ENCODE results near the gene ADGRG7. TPM values are rescaled to one million over a fixed set of nuclear protein-coding genes. Genes with fewer than 3 reads are reported as not detected.
"Not testable (repeated sequence)": the region's sequence is repeated elsewhere in the genome, so short reads cannot be mapped to it uniquely, and the experiment has no call there.

Gene ADGRG7
- total and polyA plus RNA-seq, 4 donors, result 2.1 to 65.5 (median 13.7) TPM

- TF ChIP-seq EGR1 (IDR thresholded peaks at IDR 0.05; ENCODE audit: low read depth in 2 of 2), result no peak
Observed at GRCh38 chr3:100581650-100582049, 27.8 kb upstream of the ADGRG7 start (continued).

DNA sequence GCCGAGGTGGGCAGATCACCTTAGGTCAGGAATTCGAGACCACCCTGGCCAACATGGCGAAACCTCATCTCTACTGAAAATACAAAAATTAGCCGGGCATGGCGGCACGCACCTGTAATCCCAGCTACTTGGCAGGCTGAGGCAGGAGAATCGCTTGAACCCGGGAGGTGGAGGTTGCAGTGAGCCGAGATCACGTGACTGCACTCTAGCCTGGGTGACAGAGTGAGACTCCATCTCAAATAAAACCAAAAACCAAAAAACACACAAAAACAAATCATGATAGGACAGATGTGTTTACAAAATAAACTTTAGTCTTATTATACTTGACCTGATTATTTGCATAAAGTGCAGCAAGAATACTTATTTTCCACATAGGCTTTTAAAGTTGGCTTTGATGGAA is 27.2 kb upstream of the ADGRG7 start:
- not testable (repeated sequence) for H3K9ac ChIP-seq (ENCODE audit: low read depth in 1 of 2, low read length in 2 of 2); H3K27me3 ChIP-seq (ENCODE audit: control insufficient read depth in 4 of 4, insufficient read depth in 4 of 4, low read length in 3 of 4); H3K27ac ChIP-seq (ENCODE audit: low read depth in 1 of 2, low read length in 2 of 2); H3K9me3 ChIP-seq (ENCODE audit: control insufficient read depth in 4 of 4, low read length in 3 of 4); H3K36me3 ChIP-seq (ENCODE audit: control insufficient read depth in 4 of 4, insufficient read depth in 3 of 4, low read depth in 1 of 4, low read length in 3 of 4); H3K4me3 ChIP-seq (ENCODE audit: low read depth in 1 of 3, low read length in 3 of 3); H3K4me1 ChIP-seq (ENCODE audit: control insufficient read depth in 4 of 4, insufficient read depth in 4 of 4, low read length in 3 of 4); DNase-seq (ENCODE audit: low spot score)
- WGBS, result 95% methylated on average over 10 of the region's 10 CpGs

- H3K9me3 ChIP-seq (ENCODE audit: control insufficient read depth in 4 of 4, low read length in 3 of 4), result no peaks in the 10 kb centered on the region
- no peaks in the 10 kb centered on the region for H3K36me3 ChIP-seq (ENCODE audit: control insufficient read depth in 4 of 4, insufficient read depth in 3 of 4, low read depth in 1 of 4, low read length in 3 of 4)
- DNase-seq (ENCODE audit: low spot score), result no peak
- 92% methylated on average over 3 of the region's 3 CpGs for WGBS
- H3K4me3 ChIP-seq (ENCODE audit: low read depth in 1 of 3, low read length in 3 of 3), result no peak overlapping the region
- TF ChIP-seq FOXA2 (IDR thresholded peaks at IDR 0.05) (no peak), NR2F2 (IDR thresholded peaks at IDR 0.05) (no peak), RXRA (IDR thresholded peaks at IDR 0.05) (no peak), REST (IDR thresholded peaks at IDR 0.05) (no peak), GABPA (IDR thresholded peaks at IDR 0.05 in 1 of 2, conservative IDR thresholded peaks at IDR 0.05 in 1 of 2) (no peak), RAD21 (IDR thresholded peaks at IDR 0.05) (no peak), FOXA1 (IDR thresholded peaks at IDR 0.05) (no peak)
- TF ChIP-seq, protein P1, sequence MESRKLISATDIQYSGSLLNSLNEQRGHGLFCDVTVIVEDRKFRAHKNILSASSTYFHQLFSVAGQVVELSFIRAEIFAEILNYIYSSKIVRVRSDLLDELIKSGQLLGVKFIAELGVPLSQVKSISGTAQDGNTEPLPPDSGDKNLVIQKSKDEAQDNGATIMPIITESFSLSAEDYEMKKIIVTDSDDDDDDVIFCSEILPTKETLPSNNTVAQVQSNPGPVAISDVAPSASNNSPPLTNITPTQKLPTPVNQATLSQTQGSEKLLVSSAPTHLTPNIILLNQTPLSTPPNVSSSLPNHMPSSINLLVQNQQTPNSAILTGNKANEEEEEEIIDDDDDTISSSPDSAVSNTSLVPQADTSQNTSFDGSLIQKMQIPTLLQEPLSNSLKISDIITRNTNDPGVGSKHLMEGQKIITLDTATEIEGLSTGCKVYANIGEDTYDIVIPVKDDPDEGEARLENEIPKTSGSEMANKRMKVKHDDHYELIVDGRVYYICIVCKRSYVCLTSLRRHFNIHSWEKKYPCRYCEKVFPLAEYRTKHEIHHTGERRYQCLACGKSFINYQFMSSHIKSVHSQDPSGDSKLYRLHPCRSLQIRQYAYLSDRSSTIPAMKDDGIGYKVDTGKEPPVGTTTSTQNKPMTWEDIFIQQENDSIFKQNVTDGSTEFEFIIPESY (IDR thresholded peaks at IDR 0.05), result no peak
- peaks cover 0 to 4% (median 0%) of the 10 kb centered on the region in 4 donors for H3K4me1 ChIP-seq (ENCODE audit: control insufficient read depth in 4 of 4, insufficient read depth in 4 of 4, low read length in 3 of 4)
- H3K27ac ChIP-seq (ENCODE audit: low read depth in 1 of 2, low read length in 2 of 2), result no peak overlapping the region
- no peak overlapping the region for H3K9ac ChIP-seq (ENCODE audit: low read depth in 1 of 2, low read length in 2 of 2)
- no peaks in the 10 kb centered on the region for H3K27me3 ChIP-seq (ENCODE audit: control insufficient read depth in 4 of 4, insufficient read depth in 4 of 4, low read length in 3 of 4)
Observed at GRCh38 chr3:100584101-100584660, 25.2 kb upstream of the ADGRG7 start.

GRCh38 chr3:100586832-100587231 is 22.6 kb upstream of the ADGRG7 start:
- Histone ChIP-seq H3K4me1 (ENCODE audit: control insufficient read depth in 4 of 4, insufficient read depth in 4 of 4, low read length in 3 of 4) (peaks cover 0 to 22% (median 11%) of the 10 kb centered on the region in 4 donors), H3K4me3 (ENCODE audit: low read depth in 1 of 3, low read length in 3 of 3) (no peak overlapping the region), H3K27ac (ENCODE audit: low read depth in 1 of 2, low read length in 2 of 2) (no peak overlapping the region), H3K9ac (ENCODE audit: low read depth in 1 of 2, low read length in 2 of 2) (no peak overlapping the region), H3K36me3 (ENCODE audit: control insufficient read depth in 4 of 4, insufficient read depth in 3 of 4, low read depth in 1 of 4, low read length in 3 of 4) (no peaks in the 10 kb centered on the region), H3K9me3 (ENCODE audit: control insufficient read depth in 4 of 4, low read length in 3 of 4) (no peaks in the 10 kb centered on the region), H3K27me3 (ENCODE audit: control insufficient read depth in 4 of 4, insufficient read depth in 4 of 4, low read length in 3 of 4) (no peaks in the 10 kb centered on the region)
- TF ChIP-seq FOXA2 (IDR thresholded peaks at IDR 0.05) (no peak), HNF4G (IDR thresholded peaks at IDR 0.05) (no peak), RXRA (IDR thresholded peaks at IDR 0.05) (no peak), NR2F2 (IDR thresholded peaks at IDR 0.05) (no peak), CTCF (IDR thresholded peaks at IDR 0.05; ENCODE audit: low read depth, low read length, missing input control) (no peak), REST (IDR thresholded peaks at IDR 0.05) (no peak)
- 95% methylated on average over 3 of the region's 3 CpGs for WGBS
- no peak for DNase-seq (ENCODE audit: low spot score)

Data from liver (tissue), 9 donors.